SU-DHL-6 (cell line): ENCODE data around the gene SCUBE1.

ENCODE experiments used
- CTCF ChIP-seq: fragments of 200-600 bp; sonication (generic); IDR thresholded peaks from one replicate; pipeline ENCODE4 v1.5.1; 2017; ENCODE audit warnings: antibody characterized with exemption, mild to moderate bottlenecking, low read length, moderate library complexity; ENCODE audit not compliant: insufficient read depth, poor library complexity, severe bottlenecking
- EZH2phosphoT487 ChIP-seq: fragments of 200-600 bp; sonication (generic), shearing (Covaris generic); conservative IDR thresholded peaks from 2 replicates; pipeline ENCODE4 v1.6.1; 2018; ENCODE audit warnings: mild to moderate bottlenecking, antibody characterized with exemption, low read length, moderate library complexity, mixed read lengths

- no peak for TF ChIP-seq CTCF
- no peak for TF ChIP-seq EZH2phosphoT487
Measured at GRCh38 chr22:43241699-43242386, 101.3 kb downstream of the SCUBE1 start.
